H1 (cell line): ENCODE data around the gene ANGEL2. TPM values are rescaled to one million over a fixed set of nuclear protein-coding genes. Genes with fewer than 3 reads are reported as not detected.
"Not testable (repeated sequence)": the region's sequence is repeated elsewhere in the genome, so short reads cannot be mapped to it uniquely, and the experiment has no call there.

Experiments
- CTCF ChIA-PET: fragments of 300-600 bp; sonication (Branson Sonifier 250); formaldehyde crosslinking; loops from one replicate; lab custom pipeline; 2021; ENCODE audit not compliant: partially characterized antibody; lab: Charles Lee
- POLR2A ChIA-PET: fragments of 300-600 bp; sonication (Branson Sonifier 250); formaldehyde crosslinking; loops from one replicate; lab custom pipeline; 2021; ENCODE audit warnings: inconsistent platforms; ENCODE audit not compliant: partially characterized antibody; lab: Charles Lee
- DNase-seq, 2 experiments: peaks; one replicate each; pipeline versions ENCODE4 v3.0.0 to v3.0.0-alpha.2; 2010 to 2022; ENCODE audit warnings: low spot score in 2 of 2, low read depth in 1 of 2, mixed read lengths in 1 of 2
- FAIRE-seq: peaks from 2 replicates; lab custom pipeline; 2011; peaks lifted over from hg19 to GRCh38; lab: Jason Lieb, UNC
- H2AFZ ChIP-seq: 2 replicates; pipeline ENCODE4 v1.8.1; 2012; ENCODE audit warnings: low read length, inconsistent platforms
- H2AK5ac ChIP-seq: 2 replicates; pipeline ENCODE4 v1.6.1; 2013; ENCODE audit warnings: low read depth, low read length
- H2BK120ac ChIP-seq: replicated peaks from 2 replicates; pipeline ENCODE3; 2013; ENCODE audit warnings: low read depth, low read length, inconsistent platforms
- H2BK12ac ChIP-seq: 2 replicates; pipeline ENCODE4 v1.6.1; 2013; ENCODE audit warnings: low read depth, low read length
- H2BK15ac ChIP-seq: 2 replicates; pipeline ENCODE4 v1.6.1; 2013; ENCODE audit warnings: low read length
- H2BK20ac ChIP-seq: 2 replicates; pipeline ENCODE4 v1.6.1; 2013; ENCODE audit warnings: low read length
- H2BK5ac ChIP-seq: 2 replicates; pipeline ENCODE4 v1.6.1; 2013; ENCODE audit warnings: low read depth, low read length
- H3K14ac ChIP-seq: 2 replicates; pipeline ENCODE4 v1.6.1; 2013; ENCODE audit warnings: inconsistent platforms; ENCODE audit not compliant: insufficient read length
- H3K18ac ChIP-seq: 2 replicates; pipeline ENCODE4 v1.6.1; 2013; ENCODE audit warnings: low read length; ENCODE audit errors: extremely low read depth
- H3K23ac ChIP-seq: 2 replicates; pipeline ENCODE4 v1.6.1; 2013; ENCODE audit warnings: inconsistent platforms; ENCODE audit not compliant: insufficient read length
- H3K23me2 ChIP-seq: 2 replicates; pipeline ENCODE4 v1.6.1; 2013; ENCODE audit warnings: low read depth, low read length
- H3K27ac ChIP-seq: 2 replicates; pipeline ENCODE4 v1.6.1; 2011; ENCODE audit warnings: low read depth, low read length, inconsistent platforms
- H3K27me3 ChIP-seq, 4 experiments: replicated peaks in 1 of 4; 1 replicate in 1 of 4; 2 replicates in 3 of 4; pipeline versions ENCODE4 v1.6.1 to v1.8.1; 2011 to 2013; ENCODE audit warnings: low read length in 3 of 4, mild to moderate bottlenecking in 3 of 4, inconsistent platforms in 2 of 4, mixed read lengths in 2 of 4, moderate library complexity in 1 of 4; ENCODE audit not compliant: control insufficient read depth in 3 of 4, insufficient read depth in 3 of 4; ENCODE audit errors: extremely low read depth in 1 of 4
- H3K36me3 ChIP-seq, 4 experiments: 2 replicates each; pipeline versions ENCODE4 v1.6.1 to v1.8.1; 2011 to 2013; ENCODE audit warnings: mild to moderate bottlenecking in 4 of 4, low read length in 3 of 4, moderate library complexity in 2 of 4, control low read depth in 1 of 4, inconsistent platforms in 1 of 4; ENCODE audit not compliant: insufficient read depth in 4 of 4, control insufficient read depth in 2 of 4
- H3K4ac ChIP-seq: replicated peaks from 2 replicates; pipeline ENCODE3; 2013; ENCODE audit warnings: low read length, low read depth, mixed read lengths, inconsistent platforms; ENCODE audit not compliant: insufficient read length
- H3K4me1 ChIP-seq, 4 experiments: replicated peaks in 1 of 4; 1 replicate in 1 of 4; 2 replicates in 3 of 4; pipeline versions ENCODE4 v1.6.1 to v1.8.1; 2011 to 2013; ENCODE audit warnings: low read length in 3 of 4, inconsistent platforms in 2 of 4, mixed read lengths in 1 of 4; ENCODE audit not compliant: insufficient read depth in 4 of 4, control insufficient read depth in 3 of 4
- H3K4me2 ChIP-seq, 2 experiments: 2 replicates each; pipeline versions ENCODE4 v1.6.1 to v1.8.1; 2011 to 2013; ENCODE audit warnings: low read depth in 2 of 2, low read length in 2 of 2, control low read depth in 1 of 2, inconsistent platforms in 1 of 2, mild to moderate bottlenecking in 1 of 2; ENCODE audit not compliant: insufficient read depth in 1 of 2
- H3K4me3 ChIP-seq, 4 experiments: fragments of 200-600, 300-600 bp in 1 of 4; sonication (generic), shearing (Covaris generic), sonication (Bioruptor Twin) in 1 of 4; 2 replicates each; pipeline versions ENCODE4 v1.5.1 to v1.8.1; 2011 to 2016; ENCODE audit warnings: low read length in 4 of 4, low read depth in 3 of 4, control low read depth in 2 of 4, inconsistent platforms in 2 of 4, mild to moderate bottlenecking in 2 of 4, mixed read lengths in 1 of 4, moderate library complexity in 1 of 4; ENCODE audit not compliant: insufficient read depth in 2 of 4; ENCODE audit errors: extremely low read depth in 1 of 4
- H3K56ac ChIP-seq: replicated peaks from 2 replicates; pipeline ENCODE3; 2013; ENCODE audit warnings: low read depth, mild to moderate bottlenecking, mixed read lengths, low read length, inconsistent platforms; ENCODE audit not compliant: insufficient read length
- H3K79me1 ChIP-seq: 2 replicates; pipeline ENCODE4 v1.6.1; 2013; ENCODE audit warnings: low read depth, low read length, control low read depth
- H3K79me2 ChIP-seq, 2 experiments: 2 replicates each; pipeline versions ENCODE4 v1.6.1 to v1.8.1; 2012 to 2013; ENCODE audit warnings: low read length in 2 of 2, mild to moderate bottlenecking in 2 of 2, inconsistent platforms in 1 of 2; ENCODE audit not compliant: insufficient read depth in 2 of 2, control insufficient read depth in 1 of 2
- H3K9ac ChIP-seq, 4 experiments: replicated peaks in 1 of 4; 1 replicate in 1 of 4; 2 replicates in 3 of 4; pipeline versions ENCODE4 v1.6.1 to v1.8.1; 2011 to 2013; ENCODE audit warnings: low read depth in 3 of 4, low read length in 3 of 4, control low read depth in 2 of 4, mild to moderate bottlenecking in 2 of 4, moderate library complexity in 2 of 4, inconsistent platforms in 1 of 4; ENCODE audit errors: extremely low read depth in 1 of 4
- H3K9me3 ChIP-seq, 2 experiments: 2 replicates each; pipeline versions ENCODE4 v1.6.1 to v1.8.1; 2012 to 2013; ENCODE audit warnings: mild to moderate bottlenecking in 2 of 2, moderate library complexity in 2 of 2, control low read depth in 1 of 2, inconsistent platforms in 1 of 2, low read depth in 1 of 2, low read length in 1 of 2, mixed read lengths in 1 of 2; ENCODE audit not compliant: insufficient read depth in 2 of 2
- H4K20me1 ChIP-seq, 2 experiments: replicated peaks in 1 of 2; 2 replicates each; pipeline versions ENCODE3 to v1.8.1; 2011 to 2013; ENCODE audit warnings: inconsistent platforms in 2 of 2, low read length in 2 of 2, mild to moderate bottlenecking in 1 of 2; ENCODE audit not compliant: insufficient read depth in 2 of 2, control insufficient read depth in 1 of 2
- H4K5ac ChIP-seq: 2 replicates; pipeline ENCODE4 v1.6.1; 2013; ENCODE audit warnings: low read length, low read depth, mixed read lengths, inconsistent platforms; ENCODE audit not compliant: insufficient read length
- H4K8ac ChIP-seq: 2 replicates; pipeline ENCODE4 v1.8.0; 2013; ENCODE audit warnings: mild to moderate bottlenecking, moderate library complexity, low read length, inconsistent platforms; ENCODE audit not compliant: insufficient read depth; ENCODE audit errors: extremely low read depth
- H4K91ac ChIP-seq: replicated peaks from 2 replicates; pipeline ENCODE3; 2013; ENCODE audit warnings: low read length, mixed read lengths, inconsistent platforms; ENCODE audit not compliant: insufficient read length
- WGBS, 2 experiments: shearing (Covaris generic) in 1 of 2; methylation state at CpG; one replicate each; pipeline versions ENCODE4 v1.1.6 to v1.1.7; 2013 to 2015; ENCODE audit warnings: low lambda C conversion rate in 2 of 2, mixed read lengths in 2 of 2, inconsistent platforms in 1 of 2, low coverage in 1 of 2, missing lambda C conversion rate in 1 of 2; ENCODE audit not compliant: insufficient replicate concordance in 2 of 2, insufficient coverage in 1 of 2, insufficient read length in 1 of 2; ENCODE audit errors: extremely low coverage in 1 of 2, missing lambda C conversion rate in 1 of 2; 5-methylcytosine and 5-hydroxymethylcytosine counted together
- polyA plus RNA-seq, 7 experiments: library from polyadenylated mRNA; depleted of rRNA in 3 of 7; stranded (reverse) in 5 of 7; unstranded in 2 of 7; fragments of >200 nt in 5 of 7; fragments of 200-250 nt in 2 of 7; gene quantifications; 1 replicate in 5 of 7; 2 replicates in 1 of 7; 4 replicates in 1 of 7; pipeline versions ENCODE4 v1.2.1 to v1.2.3, GENCODE V29; 2011 to 2013; ENCODE audit warnings: missing spikeins in 2 of 7, mixed read lengths in 2 of 7
- total RNA-seq: library from RNA; stranded (reverse); fragmentation: NEBNext Ultra II Directional; extraction: Animal tissue kit (Norgen Biotek cat#: 25700); gene quantifications from 2 replicates; pipeline ENCODE4 v1.2.1, GENCODE V29; 2021

The ANGEL2 gene
- total and polyA plus RNA-seq, 2 of the 8 experiments (the other 6 are each of a cell fraction or from before 2014, with no cell fraction given): 18.1 to 39.9 TPM

DNA sequence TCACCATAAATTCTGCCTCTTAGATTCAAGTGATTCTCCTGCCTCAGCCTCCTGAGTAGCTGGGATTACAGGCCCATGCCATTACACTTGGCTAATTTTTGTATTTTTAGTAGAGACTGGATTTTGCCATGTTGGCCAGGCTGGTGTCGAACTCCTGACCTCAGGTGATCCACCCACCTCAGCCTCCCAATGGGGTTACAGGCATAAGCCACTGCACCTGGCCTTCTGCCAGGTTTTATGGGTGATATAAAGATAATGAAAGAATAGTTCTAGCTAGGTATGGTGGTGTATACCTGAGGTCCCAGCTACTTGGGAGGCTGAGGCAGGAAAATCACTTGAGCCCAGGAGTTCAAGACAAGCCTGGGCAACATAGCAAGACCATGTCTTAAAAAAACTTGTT lies 50.7 kb downstream of the ANGEL2 start:
- H3K14ac ChIP-seq, H3K18ac ChIP-seq, H2BK20ac ChIP-seq, H3K4me2 ChIP-seq, H3K9ac ChIP-seq, H4K5ac ChIP-seq, H4K20me1 ChIP-seq, H3K27ac ChIP-seq, H3K27me3 ChIP-seq, H3K4me3 ChIP-seq, H2BK12ac ChIP-seq, DNase-seq, H3K23ac ChIP-seq, H2AFZ ChIP-seq, H3K79me1 ChIP-seq, H3K4ac ChIP-seq, FAIRE-seq, H3K23me2 ChIP-seq, H3K9me3 ChIP-seq, H2AK5ac ChIP-seq, H3K56ac ChIP-seq, H2BK15ac ChIP-seq, H4K91ac ChIP-seq, H2BK5ac ChIP-seq, H4K8ac ChIP-seq, H3K79me2 ChIP-seq, H2BK120ac ChIP-seq: not testable (repeated sequence)
- Histone ChIP-seq H3K36me3 (peaks cover 42 to 95% (median 76%) of the 10 kb centered on the region in 4 experiments), H3K4me1 (peaks cover 0 to 20% (median 8%) of the 10 kb centered on the region in 4 experiments; a peak in 6 of 7 replicates)
- 100% methylated on average over 1 of the region's 1 CpG; no CpG with 5 or more reads in 1 of the 2 experiments for WGBS, 2 experiments
- ChIA-PET CTCF (interaction anchor here (0.8 to 4.8 kb wide), 8 partner anchors 10 to 49 kb away, joined by 3 to 52 read pairs (median 8); no protein-coding TSS in a partner anchor), POLR2A (interaction anchor here (0.9 to 12.7 kb wide), 9 partner anchors 7 to 97 kb away, joined by 3 to 240 read pairs (median 23); partner anchors contain the start of gene VASH2)
